HG03342 (cell line): ENCODE results near the gene CSMD2.

Source experiments
- ATAC-seq: cut with Tn5 transposase; IDR thresholded peaks from one replicate; pipeline ENCODE4 v1.9.1; 2021; ENCODE audit warnings: mild to moderate bottlenecking, moderate library complexity; ENCODE audit not compliant: unreplicated experiment

CSMD2 gene

DNA sequence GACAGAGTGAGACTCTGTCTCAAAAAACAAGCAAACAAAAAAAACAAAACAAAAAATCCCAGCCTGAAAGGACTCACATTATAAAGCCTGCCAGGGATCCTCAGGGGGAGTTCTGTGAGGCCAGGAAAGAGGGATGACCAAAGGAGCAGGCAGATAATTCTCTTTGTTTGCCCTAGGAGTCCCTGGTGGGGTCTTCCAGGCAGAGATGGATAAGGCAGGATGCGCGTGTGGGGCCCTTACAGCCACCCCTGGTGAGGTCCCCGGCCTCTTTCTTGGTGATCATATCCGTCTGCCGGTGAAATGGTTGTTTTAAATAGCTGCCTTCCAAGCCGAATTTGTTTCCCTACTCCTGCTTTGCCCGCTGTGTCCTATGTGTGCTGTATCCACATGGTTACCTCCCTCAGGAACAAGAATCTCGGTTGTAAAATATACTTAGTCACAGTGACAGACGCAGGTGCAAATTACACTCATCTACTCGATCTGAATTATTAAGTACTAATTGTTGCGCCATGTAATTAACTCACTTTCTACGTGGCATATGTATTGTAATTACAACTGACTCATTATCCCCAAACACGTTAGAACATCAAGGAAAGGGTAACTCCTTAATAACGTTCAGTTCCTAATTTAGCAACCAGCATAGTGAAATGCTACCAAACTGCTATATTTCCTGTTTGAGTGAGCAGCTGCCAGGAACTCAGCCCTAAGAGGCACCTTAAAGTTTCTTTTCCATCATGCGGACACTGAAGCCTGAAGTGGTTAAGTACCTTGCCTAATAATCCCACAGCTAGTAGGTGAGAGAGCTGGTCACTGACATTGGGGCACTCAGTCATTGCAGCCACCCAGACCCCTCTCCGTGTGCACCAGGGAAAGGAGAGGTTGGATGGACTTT, 586.2 kb downstream of the CSMD2 start:
- ATAC-seq = no peak

DNA sequence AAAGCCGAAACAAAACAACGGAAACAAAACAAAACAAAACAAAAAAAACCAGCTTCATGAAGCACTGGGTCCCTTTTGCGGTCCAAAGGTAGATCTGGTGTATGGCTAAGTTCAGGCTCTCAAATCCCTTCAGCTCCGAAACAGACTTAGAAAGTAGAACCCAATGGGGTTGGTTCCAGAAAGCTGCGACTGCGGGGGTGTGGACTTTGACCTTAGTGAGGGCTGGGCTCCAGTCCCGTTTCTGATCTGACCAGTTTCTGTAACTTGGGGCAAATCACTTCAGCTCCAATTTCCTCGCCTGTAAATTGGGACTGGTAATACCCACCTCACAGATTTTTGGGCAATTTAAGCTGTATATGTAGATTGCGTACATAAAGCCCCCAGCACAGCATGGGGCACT, 587.4 kb downstream of the CSMD2 start:
- no peak for ATAC-seq

DNA sequence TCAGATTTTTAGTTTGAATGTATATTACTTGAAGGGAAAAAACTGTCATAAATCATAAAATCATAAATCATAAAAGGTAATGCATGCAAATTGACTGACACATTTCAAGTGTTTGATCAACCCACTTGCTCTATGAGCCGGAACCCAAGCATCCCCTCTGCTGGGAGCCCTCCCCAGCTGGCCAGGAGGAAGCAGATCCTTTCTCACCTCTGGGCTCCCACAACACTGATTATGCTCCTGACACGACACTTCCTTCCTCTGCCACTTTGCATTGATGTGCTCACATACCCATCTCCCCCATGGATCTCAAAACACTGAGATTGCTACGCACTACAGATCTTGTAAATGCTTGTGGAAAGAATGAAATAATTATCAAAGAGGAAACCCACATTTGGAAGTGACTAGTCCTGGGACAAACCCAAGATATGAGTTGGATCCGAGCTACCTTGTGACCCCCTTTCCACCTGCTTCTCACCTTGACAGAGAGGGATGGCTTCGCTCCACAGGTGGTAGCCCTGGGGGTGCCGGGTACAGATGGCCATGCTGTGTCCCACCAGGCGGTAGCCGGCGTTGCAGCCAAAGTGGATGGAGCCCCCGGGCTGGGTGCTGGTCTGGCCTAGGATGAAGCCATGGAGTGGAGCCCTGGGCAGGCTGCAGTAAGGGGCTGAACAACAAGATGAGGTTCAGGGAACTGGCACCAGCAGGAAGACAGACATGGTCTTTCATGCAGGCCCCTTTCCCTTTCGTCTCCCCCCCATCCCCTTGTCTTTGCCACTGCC, 588.0 kb downstream of the CSMD2 start:
- ATAC-seq = no peak

GRCh38 chr1:33575324-33575879, 589.6 kb downstream of the CSMD2 start:
- no peak for ATAC-seq

GRCh38 chr1:33573661-33574060, 591.4 kb downstream of the CSMD2 start:
- no peak for ATAC-seq

DNA sequence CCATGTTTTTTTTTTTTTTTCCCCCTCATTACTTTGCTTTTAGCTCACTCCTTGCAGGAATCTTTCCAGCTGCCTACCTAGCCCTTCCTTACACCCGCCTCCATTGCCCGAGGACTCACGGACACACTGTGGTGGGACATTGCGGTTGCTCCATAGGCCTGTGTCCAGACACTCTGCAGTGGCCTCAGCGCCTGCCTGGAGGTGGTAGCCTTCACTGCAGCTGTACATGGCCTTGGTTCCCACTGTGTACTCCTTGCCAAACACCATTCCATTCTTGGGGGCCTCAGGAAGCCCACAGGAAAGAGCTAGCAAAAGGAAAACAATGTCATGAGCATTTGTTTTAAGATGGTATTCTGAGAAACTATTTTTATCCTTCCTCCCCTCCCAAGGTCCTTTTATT, 592.6 kb downstream of the CSMD2 start:
- no peak for ATAC-seq

DNA sequence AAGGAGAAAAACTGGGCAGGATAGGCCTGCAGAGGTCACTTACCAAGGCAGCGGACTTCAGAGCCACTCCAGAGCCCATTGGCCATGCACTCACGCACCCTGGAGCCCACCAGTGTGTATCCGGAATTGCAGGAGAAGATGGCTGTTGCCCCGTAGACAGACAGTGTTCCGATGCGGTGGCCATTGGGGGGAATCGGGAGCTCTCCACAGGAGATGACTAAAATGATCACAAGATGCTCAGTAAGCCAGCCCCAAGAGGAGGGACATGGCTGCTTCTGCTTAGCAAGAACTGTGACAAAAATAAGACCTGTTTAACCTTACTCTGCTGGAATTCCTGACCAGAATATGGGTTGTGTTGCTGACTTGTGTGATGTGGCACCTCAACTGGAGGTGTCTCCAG, 595.7 kb downstream of the CSMD2 start:
- no peak for ATAC-seq

DNA sequence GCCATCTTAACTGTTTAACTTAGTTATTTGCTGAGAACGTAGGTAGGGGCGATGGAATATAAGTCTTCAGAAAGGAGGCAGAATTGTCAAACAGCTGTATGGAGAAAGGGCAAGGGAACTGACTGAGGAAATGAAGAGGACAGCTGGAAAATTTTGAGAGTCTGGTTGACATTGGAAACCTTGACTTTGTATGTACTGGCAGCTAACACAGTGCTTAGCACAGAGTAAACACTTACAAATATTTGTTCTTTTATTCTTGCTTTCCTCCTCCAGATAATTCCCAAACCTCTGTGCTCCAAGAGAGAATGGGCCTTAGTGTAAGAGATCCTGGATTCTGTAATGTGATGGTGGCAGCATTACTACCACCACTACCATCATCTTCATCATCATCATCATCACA, 601.3 kb downstream of the CSMD2 start:
- no peak for ATAC-seq

GRCh38 chr1:33562563-33562962, 602.5 kb downstream of the CSMD2 start:
- ATAC-seq = no peak

GRCh38 chr1:33561576-33561975, 603.5 kb downstream of the CSMD2 start:
- ATAC-seq = no peak

- no peak for ATAC-seq
These were observed 604.4 kb downstream of the CSMD2 start for GRCh38 chr1:33560680-33561079.

GRCh38 chr1:33548721-33549120, 616.3 kb downstream of the CSMD2 start:
- no peak for ATAC-seq

GRCh38 chr1:33548319-33548718, 616.7 kb downstream of the CSMD2 start:
- ATAC-seq = no peak

DNA sequence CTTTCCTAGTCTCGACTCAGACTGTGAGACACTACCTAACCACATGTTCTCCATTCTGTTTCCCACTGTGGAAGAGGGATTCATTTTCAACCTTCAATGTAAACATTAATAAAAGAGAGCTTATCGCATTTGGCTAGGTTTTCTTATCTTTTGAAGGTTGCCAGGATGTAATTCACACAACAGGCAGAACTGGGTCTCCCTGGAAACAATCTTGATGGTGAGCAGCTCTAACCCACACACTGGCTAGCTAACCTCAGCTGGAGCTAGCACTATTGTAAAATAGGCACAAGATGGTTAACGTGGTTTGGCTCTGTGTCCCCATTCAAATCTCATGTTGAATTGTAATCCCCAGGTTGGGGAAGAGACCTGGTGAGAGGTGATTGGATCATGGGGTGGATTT, 617.5 kb downstream of the CSMD2 start:
- no peak for ATAC-seq

- no peak for ATAC-seq
These were observed 623.1 kb downstream of the CSMD2 start for GRCh38 chr1:33541966-33542365.

DNA sequence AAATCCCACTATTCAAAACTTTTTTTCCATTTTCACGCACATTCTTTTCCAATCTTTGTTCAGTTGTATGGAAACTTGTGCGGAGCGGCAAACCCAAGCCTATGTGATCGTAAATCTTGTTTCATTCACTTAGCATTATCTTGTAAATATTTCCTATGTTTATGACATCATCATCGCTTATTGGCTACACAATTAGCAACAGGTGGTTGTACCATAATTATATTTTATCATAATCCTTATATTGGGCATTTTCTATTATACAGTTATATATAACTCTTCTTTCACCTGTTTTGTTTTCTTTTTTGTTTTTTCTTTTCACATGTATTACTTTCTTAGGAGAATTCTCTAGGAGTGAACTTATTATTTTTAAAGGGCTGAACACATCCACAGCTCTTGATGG, 627.1 kb downstream of the CSMD2 start:
- no peak for ATAC-seq

GRCh38 chr1:33535334-33535733, 629.7 kb downstream of the CSMD2 start:
- no peak for ATAC-seq

DNA sequence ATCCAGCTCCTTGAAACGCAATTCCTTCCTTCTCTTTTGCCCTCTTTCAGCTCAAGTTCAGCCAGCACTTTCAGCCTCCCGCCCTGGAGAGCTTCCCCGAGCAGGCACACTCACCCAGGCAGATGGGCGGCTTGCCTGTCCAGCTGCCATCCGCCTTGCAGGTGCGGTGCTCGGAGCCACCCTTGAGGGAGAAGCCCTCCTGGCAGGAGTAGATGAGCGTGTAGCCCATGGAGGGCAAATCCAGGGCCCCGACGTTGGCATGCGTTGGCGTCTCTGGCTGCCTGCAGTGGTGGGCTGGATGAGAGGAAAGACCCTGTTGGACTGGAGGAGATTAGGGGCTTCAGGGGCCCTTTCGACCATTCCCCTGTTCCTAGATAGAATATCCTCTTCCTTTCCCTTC, 632.1 kb downstream of the CSMD2 start:
- ATAC-seq = no peak

DNA sequence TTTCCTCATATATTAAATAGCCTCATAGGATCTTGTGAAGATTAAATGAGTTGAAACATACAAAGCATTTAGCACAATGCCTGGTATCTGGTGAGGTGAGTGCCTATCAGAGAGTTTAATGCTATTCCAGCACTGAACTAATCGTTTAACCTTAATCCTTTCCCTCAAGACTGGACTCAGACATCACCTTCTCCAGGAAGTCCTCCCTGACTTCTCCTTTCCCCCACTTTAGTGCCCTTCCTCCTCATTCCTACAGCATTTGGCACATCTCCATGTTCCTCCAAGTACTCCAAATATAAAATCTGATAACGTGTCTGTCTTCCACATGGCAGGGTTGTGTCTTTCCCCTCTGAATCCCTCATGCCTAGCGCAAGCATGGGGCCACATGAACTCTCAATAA, 632.8 kb downstream of the CSMD2 start:
- no peak for ATAC-seq

DNA sequence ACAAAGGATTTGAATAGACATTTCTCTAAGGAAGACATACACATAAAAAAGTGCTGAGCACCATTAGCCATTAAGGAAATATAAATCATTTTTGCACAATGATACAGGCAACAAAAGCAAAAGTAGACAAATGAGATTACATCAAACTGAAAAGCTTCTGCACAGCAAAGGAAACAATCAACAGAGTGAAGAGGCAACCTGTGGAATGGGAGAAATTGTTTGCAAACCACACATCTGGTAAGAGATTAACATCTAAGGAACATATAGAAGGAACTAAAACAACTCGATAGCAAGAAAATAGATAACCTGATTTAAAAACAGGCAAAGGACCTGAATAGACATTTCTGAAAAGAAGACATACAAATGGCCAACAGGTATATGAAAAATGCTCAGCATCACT, 635.1 kb downstream of the CSMD2 start:
- ATAC-seq = no peak

DNA sequence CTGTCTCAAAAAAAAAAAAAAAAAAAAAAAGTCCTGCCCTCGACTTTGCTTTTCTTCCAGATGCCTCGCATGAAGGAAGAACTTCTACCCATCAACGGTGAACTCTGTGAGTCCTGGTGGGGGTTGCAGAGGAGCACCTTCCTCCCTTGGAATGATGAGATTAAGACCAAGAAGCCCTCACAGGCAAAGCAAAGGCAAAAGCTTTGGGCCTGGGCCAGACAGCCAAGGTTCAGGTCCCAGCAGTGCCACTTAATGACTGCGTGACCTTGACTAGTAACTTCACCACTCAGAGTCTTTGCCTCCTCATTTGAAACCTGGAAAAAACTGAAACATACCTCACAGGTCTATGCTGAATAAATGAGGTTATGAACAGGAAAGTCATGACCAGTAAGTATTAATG, 637.1 kb downstream of the CSMD2 start:
- ATAC-seq = no peak

DNA sequence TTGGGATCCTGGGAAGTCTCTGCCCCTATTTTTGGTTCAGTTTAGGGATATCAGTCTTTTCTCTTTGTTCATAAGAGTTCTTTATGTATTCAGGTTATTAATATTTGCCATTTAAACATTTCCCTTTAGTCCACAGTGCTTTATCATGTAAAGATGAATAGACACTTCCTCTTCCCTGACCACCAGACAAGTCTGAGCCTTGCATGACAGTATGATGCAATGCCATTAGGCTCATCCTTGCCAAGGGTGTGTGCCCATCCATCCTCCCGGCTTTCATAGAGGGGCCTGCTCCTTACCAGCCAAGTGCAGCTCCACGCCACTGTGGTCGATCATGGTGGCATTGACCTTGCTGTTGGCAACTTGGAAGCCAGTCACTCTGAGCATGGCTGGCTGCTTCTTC, 640.4 kb downstream of the CSMD2 start:
- no peak for ATAC-seq
